Esophagus squamous epithelium (tissue), 4 donors: ENCODE results near the gene ELP4.

ENCODE experiments used
- POLR2A ChIP-seq, 4 donors: fragments of 450-650 bp; IDR thresholded peaks; one replicate each; pipeline ENCODE4 v1.6.1; 2017; ENCODE audit warnings: antibody characterized with exemption in 4 of 4, mild to moderate bottlenecking in 4 of 4, moderate library complexity in 3 of 4
- TF ChIP-seq, protein P1 (sequence below), 6 experiments: fragments of 450-650 bp in 4 of 6; fragments of 200-600 bp in 2 of 6; sonication (generic) in 2 of 6; IDR thresholded peaks; one replicate each; pipeline ENCODE4 v1.5.1; 2016 to 2019; ENCODE audit warnings: antibody characterized with exemption in 6 of 6, mild to moderate bottlenecking in 4 of 6, moderate library complexity in 4 of 6

DNA sequence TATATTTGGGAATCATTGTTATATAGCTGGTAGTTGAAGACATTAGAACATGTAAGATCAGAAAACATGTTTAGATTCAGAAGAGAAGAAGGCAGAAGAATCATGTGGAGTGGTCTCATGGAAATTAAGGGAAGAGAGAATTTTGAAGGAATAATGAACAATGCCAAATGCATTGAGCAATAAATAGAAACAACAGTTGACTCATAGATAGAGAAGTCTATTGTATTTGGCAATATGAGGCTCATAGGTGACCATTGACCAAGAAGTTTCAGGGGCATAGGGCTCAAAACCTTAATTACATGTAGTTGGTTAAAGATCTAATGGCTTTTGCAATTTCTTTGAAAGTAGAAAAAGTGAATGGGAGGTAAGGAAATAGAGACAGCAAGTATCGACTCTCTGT is 177.7 kb downstream of the ELP4 start:
- TF ChIP-seq POLR2A (IDR thresholded peaks at IDR 0.05): no peak
- TF ChIP-seq, protein P1, sequence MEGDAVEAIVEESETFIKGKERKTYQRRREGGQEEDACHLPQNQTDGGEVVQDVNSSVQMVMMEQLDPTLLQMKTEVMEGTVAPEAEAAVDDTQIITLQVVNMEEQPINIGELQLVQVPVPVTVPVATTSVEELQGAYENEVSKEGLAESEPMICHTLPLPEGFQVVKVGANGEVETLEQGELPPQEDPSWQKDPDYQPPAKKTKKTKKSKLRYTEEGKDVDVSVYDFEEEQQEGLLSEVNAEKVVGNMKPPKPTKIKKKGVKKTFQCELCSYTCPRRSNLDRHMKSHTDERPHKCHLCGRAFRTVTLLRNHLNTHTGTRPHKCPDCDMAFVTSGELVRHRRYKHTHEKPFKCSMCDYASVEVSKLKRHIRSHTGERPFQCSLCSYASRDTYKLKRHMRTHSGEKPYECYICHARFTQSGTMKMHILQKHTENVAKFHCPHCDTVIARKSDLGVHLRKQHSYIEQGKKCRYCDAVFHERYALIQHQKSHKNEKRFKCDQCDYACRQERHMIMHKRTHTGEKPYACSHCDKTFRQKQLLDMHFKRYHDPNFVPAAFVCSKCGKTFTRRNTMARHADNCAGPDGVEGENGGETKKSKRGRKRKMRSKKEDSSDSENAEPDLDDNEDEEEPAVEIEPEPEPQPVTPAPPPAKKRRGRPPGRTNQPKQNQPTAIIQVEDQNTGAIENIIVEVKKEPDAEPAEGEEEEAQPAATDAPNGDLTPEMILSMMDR (IDR thresholded peaks at IDR 0.05): no peak
